ENCODE results near the gene FBN2. TPM values are rescaled to one million over a fixed set of nuclear protein-coding genes. Genes with fewer than 3 reads are reported as not detected.
A peak's percentile ranks its signal among the peaks of the same experiment; 100 is the strongest.

The FBN2 gene
- total RNA-seq, 1 experiment from 2014 or later, result 0.42 TPM

DNA sequence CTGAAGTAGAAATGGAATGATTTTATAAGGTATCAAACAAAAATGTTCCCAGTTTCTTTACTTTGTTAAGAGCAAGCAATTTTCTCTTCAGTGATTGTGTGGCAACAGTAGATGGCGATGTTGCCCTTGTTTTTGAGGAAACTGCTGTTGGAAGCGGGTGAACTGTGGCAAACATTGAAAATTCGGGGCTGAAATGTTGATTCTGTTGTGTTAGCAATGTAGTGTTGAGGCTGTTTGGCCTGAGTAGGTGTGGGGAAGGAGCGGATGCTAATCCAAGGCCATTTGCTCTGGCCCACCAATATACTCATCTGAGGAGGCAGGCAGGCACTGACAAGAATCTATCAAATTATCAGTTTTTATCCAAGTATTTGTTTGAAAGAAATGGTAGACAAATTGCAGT is 324.7 kb downstream of the FBN2 start:
- TF ChIP-seq, protein P1, sequence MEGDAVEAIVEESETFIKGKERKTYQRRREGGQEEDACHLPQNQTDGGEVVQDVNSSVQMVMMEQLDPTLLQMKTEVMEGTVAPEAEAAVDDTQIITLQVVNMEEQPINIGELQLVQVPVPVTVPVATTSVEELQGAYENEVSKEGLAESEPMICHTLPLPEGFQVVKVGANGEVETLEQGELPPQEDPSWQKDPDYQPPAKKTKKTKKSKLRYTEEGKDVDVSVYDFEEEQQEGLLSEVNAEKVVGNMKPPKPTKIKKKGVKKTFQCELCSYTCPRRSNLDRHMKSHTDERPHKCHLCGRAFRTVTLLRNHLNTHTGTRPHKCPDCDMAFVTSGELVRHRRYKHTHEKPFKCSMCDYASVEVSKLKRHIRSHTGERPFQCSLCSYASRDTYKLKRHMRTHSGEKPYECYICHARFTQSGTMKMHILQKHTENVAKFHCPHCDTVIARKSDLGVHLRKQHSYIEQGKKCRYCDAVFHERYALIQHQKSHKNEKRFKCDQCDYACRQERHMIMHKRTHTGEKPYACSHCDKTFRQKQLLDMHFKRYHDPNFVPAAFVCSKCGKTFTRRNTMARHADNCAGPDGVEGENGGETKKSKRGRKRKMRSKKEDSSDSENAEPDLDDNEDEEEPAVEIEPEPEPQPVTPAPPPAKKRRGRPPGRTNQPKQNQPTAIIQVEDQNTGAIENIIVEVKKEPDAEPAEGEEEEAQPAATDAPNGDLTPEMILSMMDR (IDR thresholded peaks at IDR 0.05 in 2 of 3, conservative IDR thresholded peaks at IDR 0.05 in 1 of 3; ENCODE audit: borderline replicate concordance in 1 of 3, insufficient read depth in 1 of 3, low read depth in 2 of 3, low read length in 2 of 3), result peak; percentile 66 to 87 (median 78); a peak in 5 of 6 replicates
- TF ChIP-seq RAD21 (IDR thresholded peaks at IDR 0.05; ENCODE audit: low read depth), result peak; percentile 92
- TF ChIP-seq CBX3 (IDR thresholded peaks at IDR 0.05; ENCODE audit: low read depth), result no peak
- TF ChIP-seq POLR2AphosphoS5 (IDR thresholded peaks at IDR 0.05; ENCODE audit: low read depth, low read length), result no peak
- H3K36me3 ChIP-seq (ENCODE audit: control insufficient read depth in 1 of 2, insufficient read depth in 2 of 2, low read length in 2 of 2), result no peaks in the 10 kb centered on the region
- H3K9me3 ChIP-seq (ENCODE audit: control insufficient read depth in 1 of 2, insufficient read depth in 1 of 2, low read depth in 1 of 2, low read length in 2 of 2), result no peaks in the 10 kb centered on the region
- no TSS peak for BruUV-seq (replicated peaks)
- peak; percentile 61 for DNase-seq (ENCODE audit: low read depth, low spot score)
- H3K9me2 ChIP-seq (ENCODE audit: insufficient read depth), result no peaks in the 10 kb centered on the region
- peak; percentile 76 for ATAC-seq
- no peak overlapping the region for H3K27ac ChIP-seq (ENCODE audit: low read depth, low read length)
- H2AFZ ChIP-seq (ENCODE audit: low read depth, low read length, poor library complexity, severe bottlenecking), result no peak overlapping the region
- ChIA-PET RAD21 (ENCODE audit: low non-redundant PET in 1 of 2, low total read pairs in 2 of 2, uncharacterized antibody in 2 of 2, unreplicated experiment in 2 of 2) (interaction anchor here in 1 of 2 experiments (1.9 kb wide), 1 partner anchor 285 kb away, joined by 5 read pairs; no protein-coding TSS in a partner anchor), POLR2A (no interaction called here), CTCF (interaction anchor here (3.3 kb wide), 1 partner anchor 286 kb away, joined by 18 read pairs; no protein-coding TSS in a partner anchor)
- no peak overlapping the region for H3K9ac ChIP-seq (ENCODE audit: low read length)
- H3K4me1 ChIP-seq (ENCODE audit: control insufficient read depth in 1 of 2, insufficient read depth in 2 of 2, low read length in 2 of 2), result no peaks in the 10 kb centered on the region
- no peak overlapping the region for H3K4me2 ChIP-seq (ENCODE audit: low read length)
- no peak overlapping the region for H3K4me3 ChIP-seq (replicated peaks in 1 of 2; ENCODE audit: low read depth in 1 of 2, low read length in 2 of 2)
- intact Hi-C loops (cut with micrococcal nuclease), result loop anchor here (1.0 to 10.0 kb wide), 8 partner anchors 286 to 1554 kb away; no protein-coding TSS in a partner anchor
- H3K27me3 ChIP-seq (ENCODE audit: insufficient read depth, low read length), result no peaks in the 10 kb centered on the region
- H3K79me2 ChIP-seq (ENCODE audit: insufficient read depth, low read length), result no peaks in the 10 kb centered on the region
- no peaks in the 10 kb centered on the region for H4K20me1 ChIP-seq (ENCODE audit: insufficient read depth)

DNA sequence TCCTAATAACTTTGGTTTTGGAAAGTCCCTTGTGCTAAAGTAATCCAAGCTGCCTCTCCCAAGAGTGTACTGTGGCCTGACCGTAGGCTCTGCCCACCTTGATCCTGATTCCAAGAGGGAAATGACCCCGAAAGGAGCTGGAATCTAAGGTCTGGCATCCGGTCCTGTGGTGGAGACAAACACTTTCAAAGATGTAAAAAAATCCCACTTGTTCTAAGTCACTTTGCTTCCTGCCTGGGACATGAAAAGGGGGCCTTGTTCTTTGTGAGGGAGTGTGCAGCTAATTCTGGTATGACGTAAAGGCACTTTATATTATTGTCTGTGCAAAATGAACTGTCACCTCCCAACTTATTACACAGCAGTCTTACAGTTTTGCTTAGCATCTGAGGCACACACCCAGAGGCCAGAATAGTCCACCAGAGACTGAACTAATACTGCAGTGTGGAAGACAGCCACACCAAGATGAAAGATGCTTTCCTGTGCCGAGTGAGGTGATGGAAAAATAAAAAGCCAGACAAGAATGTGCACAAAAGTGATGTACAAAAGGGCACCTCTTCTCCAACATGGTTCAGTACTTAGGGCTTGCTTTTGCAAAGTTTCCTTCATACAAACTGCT is 325.7 kb downstream of the FBN2 start:
- CTCF ChIA-PET, result interaction anchor here (1.0 to 3.3 kb wide), 2 partner anchors 287 to 337 kb away, joined by 4 to 18 read pairs; no protein-coding TSS in a partner anchor
- BruUV-seq (replicated peaks), result no TSS peak
- no peak overlapping the region for H3K27ac ChIP-seq (ENCODE audit: low read depth, low read length)
- TF ChIP-seq, protein P1 (IDR thresholded peaks at IDR 0.05 in 2 of 3, conservative IDR thresholded peaks at IDR 0.05 in 1 of 3; ENCODE audit: borderline replicate concordance in 1 of 3, insufficient read depth in 1 of 3, low read depth in 2 of 3, low read length in 2 of 3), result no peak
- TF ChIP-seq SRF (IDR thresholded peaks at IDR 0.05; ENCODE audit: low read depth), result no peak
- TF ChIP-seq CEBPB (IDR thresholded peaks at IDR 0.05; ENCODE audit: low read depth), result no peak
- TF ChIP-seq EZH2phosphoT487 (IDR thresholded peaks at IDR 0.05; ENCODE audit: borderline replicate concordance), result no peak
- TF ChIP-seq, protein P2, sequence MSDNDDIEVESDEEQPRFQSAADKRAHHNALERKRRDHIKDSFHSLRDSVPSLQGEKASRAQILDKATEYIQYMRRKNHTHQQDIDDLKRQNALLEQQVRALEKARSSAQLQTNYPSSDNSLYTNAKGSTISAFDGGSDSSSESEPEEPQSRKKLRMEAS (IDR thresholded peaks at IDR 0.05), result no peak
- TF ChIP-seq EGR1 (IDR thresholded peaks at IDR 0.05; ENCODE audit: low read depth), result no peak
- no peak for TF ChIP-seq JUND (IDR thresholded peaks at IDR 0.05)
- no peak for TF ChIP-seq YY1 (IDR thresholded peaks at IDR 0.05; ENCODE audit: extremely low read depth, insufficient replicate concordance, low read depth, low read length)

More for the DNA sequence above, 325.7 kb downstream of the FBN2 start:
- ATAC-seq (no peak), DNase-seq (ENCODE audit: low read depth, low spot score) (no peak)
- POLR2A ChIA-PET, result no interaction called here
- H3K36me3 ChIP-seq (ENCODE audit: control insufficient read depth in 1 of 2, insufficient read depth in 2 of 2, low read length in 2 of 2), result no peaks in the 10 kb centered on the region
- no peaks in the 10 kb centered on the region for H3K79me2 ChIP-seq (ENCODE audit: insufficient read depth, low read length)
- H3K9ac ChIP-seq (ENCODE audit: low read length), result no peak overlapping the region
- no peaks in the 10 kb centered on the region for H3K27me3 ChIP-seq (ENCODE audit: insufficient read depth, low read length)
- no peaks in the 10 kb centered on the region for H3K4me1 ChIP-seq (ENCODE audit: control insufficient read depth in 1 of 2, insufficient read depth in 2 of 2, low read length in 2 of 2)
- H3K9me2 ChIP-seq (ENCODE audit: insufficient read depth), result no peaks in the 10 kb centered on the region
- H4K20me1 ChIP-seq (ENCODE audit: insufficient read depth), result no peaks in the 10 kb centered on the region
- RAD21 ChIA-PET (ENCODE audit: low non-redundant PET in 1 of 2, low total read pairs in 2 of 2, uncharacterized antibody in 2 of 2, unreplicated experiment in 2 of 2), result interaction anchor here in 1 of 2 experiments (1.9 kb wide), 1 partner anchor 287 kb away, joined by 5 read pairs; no protein-coding TSS in a partner anchor
- H2AFZ ChIP-seq (ENCODE audit: low read depth, low read length, poor library complexity, severe bottlenecking), result no peak overlapping the region
- H3K4me3 ChIP-seq (replicated peaks in 1 of 2; ENCODE audit: low read depth in 1 of 2, low read length in 2 of 2), result no peak overlapping the region
- intact Hi-C loops (cut with micrococcal nuclease), result loop anchor here (5.0 to 10.0 kb wide), 5 partner anchors 650 to 1555 kb away; no protein-coding TSS in a partner anchor
- H3K9me3 ChIP-seq (ENCODE audit: control insufficient read depth in 1 of 2, insufficient read depth in 1 of 2, low read depth in 1 of 2, low read length in 2 of 2), result no peaks in the 10 kb centered on the region
- H3K4me2 ChIP-seq (ENCODE audit: low read length), result no peak overlapping the region
